COLO668 (cell line): ENCODE data around the gene SLC25A45.
A peak's percentile ranks its signal among the peaks of the same experiment; 100 is the strongest.
"Not testable (repeated sequence)": the region's sequence is repeated elsewhere in the genome, so short reads cannot be mapped to it uniquely, and the experiment has no call there.

Source experiments
- DNase-seq: peaks from one replicate; lab custom pipeline; 2025; ENCODE audit not compliant: unreplicated experiment; lab: John Stamatoyannopoulos, UW

SLC25A45 gene

DNA sequence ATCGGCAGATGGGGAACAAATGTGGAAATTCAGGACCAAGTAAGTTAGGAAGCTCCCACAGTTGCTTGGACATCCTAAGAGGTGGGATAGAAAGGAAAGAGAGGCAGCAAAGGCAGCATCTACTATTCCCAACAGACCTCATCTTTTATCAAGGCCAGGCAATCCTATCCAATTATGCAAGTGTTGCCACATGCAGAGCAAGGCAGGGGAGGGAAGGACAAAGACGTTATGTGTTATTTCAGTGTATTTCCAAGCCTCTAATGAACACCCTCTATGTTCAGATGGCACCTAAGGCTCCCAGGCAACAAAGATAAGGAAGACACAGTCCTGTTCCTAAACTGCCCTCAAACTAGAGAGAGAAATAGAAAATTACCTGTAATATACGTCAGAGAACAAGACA, 18.7 kb downstream of the SLC25A45 start:
- no peak for DNase-seq

DNA sequence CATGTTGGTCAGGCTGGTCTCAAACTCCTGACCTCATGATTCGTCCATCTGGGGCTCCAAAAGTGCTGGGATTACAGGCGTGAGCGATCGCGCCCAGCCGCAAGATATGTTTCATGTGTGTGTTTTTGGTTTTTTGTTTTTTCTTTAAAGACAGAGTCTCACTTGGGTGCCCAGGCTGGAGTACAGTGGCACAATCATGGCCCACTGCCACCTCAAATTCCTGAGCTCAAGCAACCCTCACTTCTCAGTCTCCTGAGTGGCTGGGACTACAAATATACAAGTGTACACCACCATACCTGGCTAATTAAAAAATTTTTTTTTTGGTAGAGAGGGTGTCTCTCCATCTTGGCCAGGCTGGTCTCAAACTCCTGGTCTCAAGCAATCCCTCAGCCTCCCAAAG, 19.5 kb downstream of the SLC25A45 start:
- no peak for DNase-seq

- no peak for DNase-seq
These were observed 20.0 kb downstream of the SLC25A45 start for GRCh38 chr11:65362320-65362931.

DNA sequence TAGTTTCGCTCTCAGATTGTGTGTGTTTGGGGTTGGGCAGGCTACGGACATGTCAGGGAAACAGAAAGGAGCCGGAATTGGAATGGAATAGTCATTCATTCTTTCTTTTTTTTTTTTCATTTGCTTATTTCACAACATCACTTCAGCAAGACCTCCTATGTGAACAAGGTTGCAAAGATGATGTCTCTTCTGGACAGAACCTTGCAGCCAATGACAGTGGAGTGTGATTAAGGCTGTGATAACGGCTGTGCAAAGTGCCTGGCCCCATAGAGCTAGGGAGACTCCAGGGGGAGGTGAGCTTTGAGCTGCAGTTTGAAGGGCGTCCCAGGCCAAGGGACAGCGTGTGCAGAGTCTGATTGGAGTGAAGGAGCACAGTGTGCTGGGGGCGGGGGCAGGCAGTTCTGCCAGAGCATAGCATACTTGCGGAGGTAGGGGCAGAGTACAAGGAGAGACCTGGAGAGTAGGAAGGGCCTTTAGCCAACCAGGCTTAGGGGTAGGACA, 24.5 kb downstream of the SLC25A45 start:
- no peak for DNase-seq

DNA sequence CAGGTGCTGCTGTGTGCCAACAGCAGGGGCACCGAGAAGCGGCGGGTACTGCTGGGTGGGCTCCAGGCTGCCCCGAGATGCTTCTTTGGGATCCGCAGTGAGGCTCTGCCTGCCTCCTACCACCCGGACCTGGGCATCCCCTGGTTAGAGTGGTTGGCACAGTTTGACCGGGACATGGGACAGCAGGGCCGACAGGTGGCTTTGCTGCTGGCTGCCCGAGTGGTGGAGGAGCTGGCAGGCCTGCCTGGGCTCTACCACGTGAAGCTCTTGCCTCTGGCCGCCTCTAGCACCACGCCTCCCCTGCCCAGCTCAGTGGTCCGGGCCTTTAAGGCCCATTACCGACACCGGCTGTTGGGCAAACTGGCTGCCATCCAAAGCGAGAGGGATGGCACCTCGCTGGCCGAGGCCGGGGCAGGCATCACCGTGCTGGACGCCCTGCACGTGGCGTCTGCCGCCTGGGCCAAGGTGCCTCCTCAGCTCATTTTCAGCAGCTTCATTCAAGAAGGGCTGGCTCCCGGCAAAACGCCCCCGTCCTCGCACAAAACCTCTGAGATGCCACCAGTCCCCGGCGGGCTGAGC, 26.0 kb downstream of the SLC25A45 start:
- no peak for DNase-seq

- DNase-seq = no peak
These were observed 26.6 kb downstream of the SLC25A45 start for GRCh38 chr11:65355776-65356393.

DNA sequence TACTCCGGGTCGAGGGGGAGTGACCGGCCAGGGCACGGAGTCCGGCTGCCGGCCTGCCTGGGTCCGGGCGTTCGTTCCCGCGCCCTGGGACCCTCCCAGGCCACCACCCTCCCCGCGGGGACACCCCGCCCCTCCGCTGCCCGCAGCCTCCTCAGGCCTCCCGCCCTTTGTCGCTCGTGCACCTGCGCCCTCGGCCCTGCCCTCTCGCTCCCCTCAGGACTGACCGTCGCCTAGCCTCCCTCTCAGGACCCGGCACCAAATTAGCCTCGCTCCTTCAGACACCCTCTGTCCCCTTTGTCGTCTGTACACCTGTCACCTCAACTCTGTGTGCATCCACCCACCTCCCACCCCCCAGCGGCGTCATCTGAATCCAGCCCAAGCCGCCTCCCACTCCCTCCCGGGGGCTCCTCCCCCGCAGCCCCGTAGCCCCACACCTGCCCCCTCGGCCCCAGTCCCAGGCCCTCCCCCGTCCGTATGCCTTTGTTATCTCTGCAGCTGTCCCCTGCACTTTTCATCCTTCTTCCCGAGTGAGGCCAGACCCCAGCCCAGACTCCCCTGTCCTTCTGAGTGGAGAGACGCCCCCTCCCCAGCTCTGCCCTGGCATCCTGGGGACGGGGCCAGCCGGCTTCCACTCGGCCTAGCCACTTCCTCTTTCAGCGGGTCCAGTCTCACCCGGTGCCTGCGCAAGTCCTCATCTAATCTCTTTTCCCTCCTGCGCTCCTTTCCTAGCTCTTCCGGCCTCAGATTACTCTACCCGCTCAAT, 27.3 kb downstream of the SLC25A45 start:
- DNase-seq = peak; percentile 76

GRCh38 chr11:65354265-65355012, 28.0 kb downstream of the SLC25A45 start, which contains the start of gene TIGD3:
Gene TIGD3 (plus strand): TSS chr11:65354751. CDS start chr11:65355809, 1,058 bp downstream.
- DNase-seq = peak; percentile 98

- DNase-seq = no peak
These were observed 28.6 kb downstream of the SLC25A45 start for GRCh38 chr11:65353900-65354264.

- no peak for DNase-seq
These were observed 29.1 kb downstream of the SLC25A45 start for GRCh38 chr11:65353376-65353775.

GRCh38 chr11:65352783-65353182, 29.7 kb downstream of the SLC25A45 start:
- no peak for DNase-seq

- DNase-seq = no peak
These were observed 30.9 kb downstream of the SLC25A45 start for GRCh38 chr11:65351511-65351910.

- DNase-seq = no peak
These were observed 40.6 kb downstream of the SLC25A45 start for GRCh38 chr11:65341856-65342255.

GRCh38 chr11:65340226-65340625, 42.2 kb downstream of the SLC25A45 start:
- DNase-seq = no peak

GRCh38 chr11:65338676-65339075, 43.8 kb downstream of the SLC25A45 start:
- no peak for DNase-seq

DNA sequence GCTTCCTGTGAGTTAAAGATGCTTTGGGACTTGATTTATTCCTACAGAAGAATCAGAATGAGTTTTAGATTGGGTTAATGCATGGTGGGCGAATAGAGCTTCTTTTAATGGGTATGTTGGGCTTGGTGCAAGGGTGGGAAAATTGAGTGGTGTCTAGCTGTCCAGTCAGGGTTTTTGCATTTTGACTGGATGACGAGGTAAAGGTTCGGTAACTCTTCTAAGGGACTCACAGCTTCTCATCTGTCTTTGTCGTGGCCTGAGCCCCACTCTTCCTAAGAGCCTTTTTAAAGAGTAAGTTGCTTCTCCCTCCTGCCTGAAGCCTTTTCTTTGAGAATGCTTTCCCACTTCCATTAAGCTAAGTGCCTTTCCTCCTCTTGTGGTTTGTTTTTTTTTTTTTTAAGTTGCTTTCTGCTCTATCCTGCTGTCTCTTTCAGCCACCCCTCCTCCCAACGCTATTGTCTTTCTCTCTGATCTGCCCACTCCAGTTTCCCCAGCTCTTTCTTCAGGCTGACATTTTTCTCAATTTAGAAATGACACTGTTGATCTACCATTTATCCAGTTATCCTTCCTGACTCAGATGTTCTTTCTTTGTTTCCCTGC, 47.6 kb downstream of the SLC25A45 start:
- no peak for DNase-seq

- DNase-seq = not testable (repeated sequence)
These were observed 49.9 kb downstream of the SLC25A45 start for GRCh38 chr11:65332591-65332990.

GRCh38 chr11:65330544-65330943, 51.9 kb downstream of the SLC25A45 start:
- DNase-seq = no peak

GRCh38 chr11:65329944-65330403, 52.5 kb downstream of the SLC25A45 start:
- peak; percentile 86 for DNase-seq

DNA sequence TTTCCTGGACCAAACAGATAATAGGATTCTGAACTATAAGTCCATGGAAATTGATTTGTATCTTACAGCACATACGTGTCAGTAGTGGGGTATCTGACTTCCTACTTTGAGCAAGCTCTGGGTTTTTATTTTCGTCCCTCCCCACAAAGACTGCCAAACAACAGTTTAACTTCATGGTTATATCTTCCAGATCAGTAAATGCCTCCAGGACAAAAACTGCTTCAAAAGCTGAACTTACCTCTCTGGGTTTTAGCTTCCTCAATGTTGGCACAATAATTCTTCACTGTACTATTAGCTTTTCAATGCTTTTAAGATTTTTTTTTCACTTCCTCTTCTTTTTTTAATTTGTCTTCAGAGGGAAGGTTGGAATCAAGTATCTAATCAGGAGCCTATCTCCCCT, 53.0 kb downstream of the SLC25A45 start:
- DNase-seq = no peak
